ENCODE data around the gene BTBD6.

GRCh38 chr14:105200641-105201040 is 47.7 kb upstream of the BTBD6 start:
- no peak for TF ChIP-seq CTCF (IDR thresholded peaks at IDR 0.05; ENCODE audit: low read depth, low read length)
- TF ChIP-seq MAX (IDR thresholded peaks at IDR 0.05; ENCODE audit: low read depth, low read length), result no peak
- TF ChIP-seq POLR2A (IDR thresholded peaks at IDR 0.05; ENCODE audit: extremely low read depth, insufficient read length), result no peak

All from NB4 (cell line).